DND-41 (cell line): ENCODE data around the gene GSAP.
"Not testable (repeated sequence)": the region's sequence is repeated elsewhere in the genome, so short reads cannot be mapped to it uniquely, and the experiment has no call there.

Experiments
- ATAC-seq: fragments of 200-7000 bp; cut with Tn5 transposase; 3 replicates; pipeline ENCODE4 v1.9.1; 2021; ENCODE audit warnings: low read depth; ENCODE audit not compliant: insufficient read depth
- DNase-seq: peaks from one replicate; pipeline ENCODE4 v3.0.0-alpha.2; 2020
- H2AFZ ChIP-seq: 2 replicates; pipeline ENCODE4 v1.6.0; 2012; ENCODE audit warnings: low read depth, low read length
- H3K27ac ChIP-seq: 2 replicates; pipeline ENCODE4 v1.5.1; 2012; ENCODE audit warnings: low read length, inconsistent platforms
- H3K27me3 ChIP-seq: fragments of 200-600 bp; sonication (generic); 2 replicates; pipeline ENCODE4 v1.6.0; 2012; ENCODE audit warnings: low read length, mild to moderate bottlenecking, inconsistent platforms; ENCODE audit not compliant: insufficient read depth, poor library complexity
- H3K36me3 ChIP-seq: 2 replicates; pipeline ENCODE4 v1.5.1; 2012; ENCODE audit warnings: low read length, inconsistent platforms; ENCODE audit not compliant: insufficient read depth
- H3K4me1 ChIP-seq: 2 replicates; pipeline ENCODE4 v1.5.1; 2012; ENCODE audit warnings: mild to moderate bottlenecking, low read length; ENCODE audit not compliant: insufficient read depth
- H3K4me2 ChIP-seq: 2 replicates; pipeline ENCODE4 v1.6.0; 2012; ENCODE audit warnings: mild to moderate bottlenecking, moderate library complexity, low read length, inconsistent platforms; ENCODE audit not compliant: insufficient read depth
- H3K4me3 ChIP-seq, 2 experiments: fragments of 200-600 bp in 1 of 2; shearing (Covaris generic) in 1 of 2; 2 replicates each; pipeline ENCODE4 v1.5.1; 2012 to 2016; ENCODE audit warnings: inconsistent platforms in 2 of 2, low read length in 2 of 2, mild to moderate bottlenecking in 2 of 2, low read depth in 1 of 2, moderate library complexity in 1 of 2
- H3K79me2 ChIP-seq: 2 replicates; pipeline ENCODE4 v1.6.0; 2012; ENCODE audit warnings: low read length, inconsistent platforms; ENCODE audit not compliant: insufficient read depth
- H3K9ac ChIP-seq: 2 replicates; pipeline ENCODE4 v1.6.0; 2012; ENCODE audit warnings: low read depth, mild to moderate bottlenecking, inconsistent platforms, low read length, moderate library complexity
- H3K9me3 ChIP-seq: 2 replicates; pipeline ENCODE4 v1.5.1; 2012; ENCODE audit warnings: low read length, moderate library complexity, mild to moderate bottlenecking, inconsistent platforms; ENCODE audit not compliant: insufficient read depth, severe bottlenecking
- H4K20me1 ChIP-seq: 2 replicates; pipeline ENCODE4 v1.6.0; 2012; ENCODE audit warnings: low read length; ENCODE audit not compliant: insufficient read depth
- CTCF ChIP-seq: IDR thresholded peaks from 2 replicates; pipeline ENCODE4 v1.5.1; 2012; ENCODE audit warnings: borderline replicate concordance, low read length, moderate library complexity, mild to moderate bottlenecking; ENCODE audit not compliant: poor library complexity, severe bottlenecking; ENCODE audit errors: extremely low read depth
- EZH2 ChIP-seq: IDR thresholded peaks from 3 replicates; pipeline ENCODE4 v1.6.1; 2012; ENCODE audit warnings: borderline replicate concordance, low read depth, mild to moderate bottlenecking, moderate library complexity, low read length, inconsistent platforms; ENCODE audit not compliant: severe bottlenecking

Gene GSAP

GRCh38 chr7:77349141-77349540, 67.0 kb downstream of the GSAP start:
- H3K9ac ChIP-seq: no peak overlapping the region
- no peak for TF ChIP-seq CTCF
- no peak for TF ChIP-seq EZH2
- no peaks in the 10 kb centered on the region for H3K36me3 ChIP-seq
- no peak overlapping the region for H3K4me2 ChIP-seq
- no peak overlapping the region for H3K27ac ChIP-seq
- DNase-seq (no peak), ATAC-seq (no peak)
- no peak overlapping the region for H3K4me3 ChIP-seq
- H3K9me3 ChIP-seq: no peaks in the 10 kb centered on the region
- H3K4me1 ChIP-seq: peaks cover 39% of the 10 kb centered on the region
- no peaks in the 10 kb centered on the region for H4K20me1 ChIP-seq
- no peak overlapping the region for H2AFZ ChIP-seq
- H3K27me3 ChIP-seq: no peaks in the 10 kb centered on the region
- no peaks in the 10 kb centered on the region for H3K79me2 ChIP-seq

DNA sequence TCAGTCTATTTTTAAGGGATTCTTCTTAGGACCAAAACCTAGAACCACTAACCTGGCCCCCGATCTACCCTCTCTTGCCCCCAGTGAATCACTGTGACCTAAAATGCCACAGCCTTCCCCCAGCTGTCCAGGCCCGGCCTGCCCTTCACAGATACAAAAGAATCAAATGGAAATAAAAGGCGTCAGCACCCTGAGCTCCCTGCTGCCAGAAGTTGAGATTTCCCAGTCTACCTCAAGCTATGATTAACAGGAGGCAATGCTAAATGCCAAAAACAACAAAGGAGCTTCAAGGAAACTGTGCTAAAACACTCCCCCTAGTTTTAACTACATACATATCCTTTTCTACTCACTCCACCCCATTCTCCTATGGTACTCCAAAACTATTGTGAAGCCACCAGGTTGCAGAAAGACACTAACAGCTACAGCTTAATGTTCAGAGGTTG, 67.8 kb downstream of the GSAP start:
- Histone ChIP-seq H3K4me3 (no peak overlapping the region), H3K9ac (no peak overlapping the region), H4K20me1 (no peaks in the 10 kb centered on the region), H3K9me3 (no peaks in the 10 kb centered on the region), H3K36me3 (no peaks in the 10 kb centered on the region), H3K27me3 (no peaks in the 10 kb centered on the region), H3K4me1 (peaks cover 32% of the 10 kb centered on the region), H3K4me2 (no peak overlapping the region), H3K27ac (no peak overlapping the region), H3K79me2 (no peaks in the 10 kb centered on the region), H2AFZ (no peak overlapping the region)
- TF ChIP-seq CTCF: no peak
- no peak for TF ChIP-seq EZH2
- no peak for DNase-seq
- no peak for ATAC-seq

- Histone ChIP-seq H3K27ac (no peak overlapping the region), H3K79me2 (no peaks in the 10 kb centered on the region), H3K9ac (no peak overlapping the region), H3K27me3 (no peaks in the 10 kb centered on the region), H2AFZ (no peak overlapping the region), H3K36me3 (no peaks in the 10 kb centered on the region), H3K9me3 (no peaks in the 10 kb centered on the region), H4K20me1 (no peaks in the 10 kb centered on the region), H3K4me2 (no peak overlapping the region), H3K4me1 (peaks cover 12% of the 10 kb centered on the region), H3K4me3 (no peak overlapping the region)
- TF ChIP-seq CTCF: no peak
- TF ChIP-seq EZH2: no peak
- DNase-seq: no peak
- ATAC-seq: no peak
Observed at GRCh38 chr7:77346441-77346840, 69.7 kb downstream of the GSAP start.

- not testable (repeated sequence) for H3K79me2 ChIP-seq
Observed at GRCh38 chr7:77345426-77345825, 70.7 kb downstream of the GSAP start.

More at GRCh38 chr7:77345426-77345825, 70.7 kb downstream of the GSAP start:
- not testable (repeated sequence) for H3K4me2 ChIP-seq, H4K20me1 ChIP-seq, H3K27me3 ChIP-seq, H3K36me3 ChIP-seq, H3K9ac ChIP-seq, DNase-seq, H3K4me1 ChIP-seq, H3K4me3 ChIP-seq, H3K9me3 ChIP-seq, H2AFZ ChIP-seq, H3K27ac ChIP-seq, ATAC-seq
